Vagina (tissue), 2 donors: ENCODE results near the gene GSG1L2.

Experiments
- CTCF ChIP-seq, 3 experiments: fragments of 450-650 bp in 2 of 3; fragments of 200-600 bp in 1 of 3; sonication (generic) in 1 of 3; IDR thresholded peaks; one replicate each; pipeline ENCODE4 v1.5.1; 2017 to 2019; ENCODE audit warnings: antibody characterized with exemption in 3 of 3, mild to moderate bottlenecking in 2 of 3, moderate library complexity in 2 of 3
- POLR2A ChIP-seq, 2 donors: fragments of 450-650 bp; IDR thresholded peaks; one replicate each; pipeline ENCODE4 v1.6.1; 2017; ENCODE audit warnings: antibody characterized with exemption in 2 of 2, mild to moderate bottlenecking in 2 of 2, moderate library complexity in 2 of 2
- POLR2AphosphoS5 ChIP-seq, 2 donors: sonication (generic); formaldehyde crosslinking; IDR thresholded peaks; one replicate each; pipeline ENCODE4 v1.9.0; 2017; ENCODE audit warnings: antibody characterized with exemption in 2 of 2, mild to moderate bottlenecking in 2 of 2, low read depth in 1 of 2; ENCODE audit not compliant: insufficient read depth in 1 of 2

DNA sequence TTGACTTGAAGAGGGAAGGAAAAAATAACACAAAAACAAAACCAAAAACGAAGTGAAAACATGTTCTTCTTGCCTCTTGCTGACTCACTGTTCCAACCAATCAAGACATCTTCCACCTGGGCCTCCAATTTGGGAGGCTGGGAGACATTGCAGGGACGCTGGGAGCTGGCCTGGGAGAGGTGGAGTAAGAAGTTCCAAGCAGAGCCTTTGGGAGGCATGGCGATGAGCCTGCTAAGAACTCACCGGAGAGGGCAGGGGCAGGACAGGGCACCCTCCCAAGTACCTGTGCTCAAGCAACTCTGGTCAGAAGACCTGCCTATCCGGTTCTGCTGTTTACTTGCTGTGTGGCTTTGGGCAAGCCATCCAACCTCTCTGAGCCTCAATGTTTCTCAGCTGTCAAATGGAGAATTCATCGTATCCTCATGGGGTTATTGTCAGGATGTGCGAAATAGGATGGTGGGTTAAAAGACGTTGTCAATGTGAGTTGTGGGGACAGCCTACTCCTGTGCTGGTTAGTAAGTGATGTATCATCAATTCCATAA lies 3.0 kb upstream of the GSG1L2 start:
- TF ChIP-seq CTCF (IDR thresholded peaks at IDR 0.05) = no peak
- TF ChIP-seq POLR2A (IDR thresholded peaks at IDR 0.05) = no peak
- TF ChIP-seq POLR2AphosphoS5 (IDR thresholded peaks at IDR 0.05; ENCODE audit: insufficient read depth in 1 of 2, low read depth in 1 of 2) = no peak
